ENCODE data around the gene ATP5MC2. TPM values are rescaled to one million over a fixed set of nuclear protein-coding genes. Genes with fewer than 3 reads are reported as not detected.
A peak's percentile ranks its signal among the peaks of the same experiment; 100 is the strongest.

Gene ATP5MC2
- total and polyA plus RNA-seq, 9 of the 15 experiments (the other 6 are each of a cell fraction or from before 2014, with no cell fraction given), result 314 to 1,208 (median 468) TPM

GRCh38 chr12:53675701-53676607, at the start of gene ATP5MC2 (continued):
- TF ChIP-seq ZBTB5 (IDR thresholded peaks at IDR 0.05) (no peak), ZBTB33 (CRISPR knock-in tag; IDR thresholded peaks at IDR 0.05) (peak; percentile 94), ZNF239 (CRISPR knock-in tag; IDR thresholded peaks at IDR 0.05) (peak; percentile 33; the same call in 1 of the 2 replicates), CHD2 (IDR thresholded peaks at IDR 0.05; ENCODE audit: low read depth, low read length) (peak; percentile 49), HMGXB4 (CRISPR knock-in tag; IDR thresholded peaks at IDR 0.05) (0 out of 2 replicates have a peak, but pooled peaks have one; percentile 78), ZNF449 (CRISPR knock-in tag; IDR thresholded peaks at IDR 0.05) (no peak), LEF1 (IDR thresholded peaks at IDR 0.05) (0 out of 2 replicates have a peak, but pooled peaks have one; percentile 11)

Data from K562 (cell line).